OCI-LY7 (cell line): Measurements from ENCODE around the gene RELB. TPM values are rescaled to one million over a fixed set of nuclear protein-coding genes. Genes with fewer than 3 reads are reported as not detected.
A peak's percentile ranks its signal among the peaks of the same experiment; 100 is the strongest.

Source experiments
- BruUV-seq: library from RNA; stranded (reverse); fragments of 400-500 nt; replicated peaks from 2 replicates; lab custom pipeline; 2021; lab: Mats Ljungman, UMichigan
- CTCF ChIA-PET: fragments of 300-600 bp; sonication (Branson Sonifier 250); formaldehyde crosslinking; loops from one replicate; lab custom pipeline; 2022; ENCODE audit warnings: antibody characterized with exemption; ENCODE audit not compliant: unreplicated experiment; lab: Charles Lee
- POLR2A ChIA-PET: fragments of 300-600 bp; sonication (Branson Sonifier 250); formaldehyde crosslinking; loops from one replicate; lab custom pipeline; 2022; ENCODE audit warnings: antibody characterized with exemption; lab: Charles Lee
- DNase-seq: peaks from one replicate; pipeline ENCODE4 v3.0.0-alpha.2; 2015; ENCODE audit warnings: low spot score
- H2AFZ ChIP-seq: fragments of 200-600 bp; sonication (generic), shearing (Covaris generic); 2 replicates; pipeline ENCODE4 v1.6.1; 2014; ENCODE audit warnings: mild to moderate bottlenecking, antibody characterized with exemption, low read length, moderate library complexity
- H3K27ac ChIP-seq: fragments of 200-600 bp; sonication (generic); 2 replicates; pipeline ENCODE4 v1.5.1; 2014; ENCODE audit warnings: mixed run types, low read depth, mild to moderate bottlenecking, moderate library complexity, low read length, inconsistent platforms; ENCODE audit not compliant: poor library complexity, severe bottlenecking
- H3K36me3 ChIP-seq: fragments of 200-600 bp; sonication (generic); 2 replicates; pipeline ENCODE4 v1.6.1; 2014; ENCODE audit warnings: mild to moderate bottlenecking, antibody characterized with exemption, low read length, moderate library complexity, mixed read lengths; ENCODE audit not compliant: insufficient read depth
- H3K4me1 ChIP-seq: fragments of 200-600 bp; sonication (generic); 2 replicates; pipeline ENCODE4 v1.5.1; 2014; ENCODE audit warnings: mild to moderate bottlenecking, low read length; ENCODE audit not compliant: insufficient read depth, poor library complexity, severe bottlenecking
- H3K4me2 ChIP-seq: fragments of 200-600 bp; sonication (generic); 2 replicates; pipeline ENCODE4 v1.6.1; 2014; ENCODE audit warnings: mild to moderate bottlenecking, low read length
- H3K4me3 ChIP-seq: fragments of 200-600 bp; sonication (generic); 2 replicates; pipeline ENCODE4 v1.5.1; 2014; ENCODE audit warnings: mild to moderate bottlenecking, low read depth, low read length; ENCODE audit not compliant: poor library complexity, severe bottlenecking
- H3K79me2 ChIP-seq: fragments of 200-600 bp; sonication (generic); 2 replicates; pipeline ENCODE4 v1.6.1; 2016; ENCODE audit warnings: low read depth, mild to moderate bottlenecking, low read length, moderate library complexity, mixed read lengths; ENCODE audit not compliant: insufficient read depth
- H3K9me2 ChIP-seq: fragments of 200-600 bp; sonication (generic); 2 replicates; pipeline ENCODE4 v1.6.1; 2016; ENCODE audit warnings: mild to moderate bottlenecking, low read length, mixed read lengths; ENCODE audit not compliant: insufficient read depth
- H3K9me3 ChIP-seq: fragments of 200-600 bp; sonication (generic); 2 replicates; pipeline ENCODE4 v1.6.1; 2014; ENCODE audit warnings: mild to moderate bottlenecking, mixed run types, low read length, mixed read lengths
- H4K20me1 ChIP-seq: fragments of 200-600 bp; sonication (generic); 2 replicates; pipeline ENCODE4 v1.6.1; 2014; ENCODE audit warnings: mild to moderate bottlenecking, antibody characterized with exemption, low read length, moderate library complexity, mixed read lengths; ENCODE audit not compliant: insufficient read depth
- EZH2phosphoT487 ChIP-seq: fragments of 200-600 bp; sonication (generic); IDR thresholded peaks from 2 replicates; pipeline ENCODE4 v1.6.1; 2018; ENCODE audit warnings: low read depth, borderline replicate concordance, mild to moderate bottlenecking, mixed run types, antibody characterized with exemption, low read length, moderate library complexity, mixed read lengths
- intact Hi-C: fragments of 100-400 bp; cut with micrococcal nuclease; formaldehyde crosslinking; loops from one replicate; pipeline ENCODE4 v1.10.0; 2022; ENCODE audit not compliant: unreplicated experiment
- total RNA-seq, 2 experiments: library from RNA; depleted of rRNA in 1 of 2; stranded (reverse); fragments of >200 nt in 1 of 2; shearing (Covaris generic) in 1 of 2; gene quantifications; 2 replicates each; pipeline ENCODE4 v1.2.3, GENCODE V29; 2014 to 2022
- TF ChIP-seq, protein P1 (sequence below): fragments of 200-600 bp; sonication (generic); conservative IDR thresholded peaks from 2 replicates; pipeline ENCODE4 v1.5.1; 2014; ENCODE audit warnings: mild to moderate bottlenecking, antibody characterized with exemption, low read length, moderate library complexity, mixed read lengths

The RELB gene
- total RNA-seq, 2 experiments from 2014 or later = 36.9 to 51.1 TPM

- TF ChIP-seq, protein P1, sequence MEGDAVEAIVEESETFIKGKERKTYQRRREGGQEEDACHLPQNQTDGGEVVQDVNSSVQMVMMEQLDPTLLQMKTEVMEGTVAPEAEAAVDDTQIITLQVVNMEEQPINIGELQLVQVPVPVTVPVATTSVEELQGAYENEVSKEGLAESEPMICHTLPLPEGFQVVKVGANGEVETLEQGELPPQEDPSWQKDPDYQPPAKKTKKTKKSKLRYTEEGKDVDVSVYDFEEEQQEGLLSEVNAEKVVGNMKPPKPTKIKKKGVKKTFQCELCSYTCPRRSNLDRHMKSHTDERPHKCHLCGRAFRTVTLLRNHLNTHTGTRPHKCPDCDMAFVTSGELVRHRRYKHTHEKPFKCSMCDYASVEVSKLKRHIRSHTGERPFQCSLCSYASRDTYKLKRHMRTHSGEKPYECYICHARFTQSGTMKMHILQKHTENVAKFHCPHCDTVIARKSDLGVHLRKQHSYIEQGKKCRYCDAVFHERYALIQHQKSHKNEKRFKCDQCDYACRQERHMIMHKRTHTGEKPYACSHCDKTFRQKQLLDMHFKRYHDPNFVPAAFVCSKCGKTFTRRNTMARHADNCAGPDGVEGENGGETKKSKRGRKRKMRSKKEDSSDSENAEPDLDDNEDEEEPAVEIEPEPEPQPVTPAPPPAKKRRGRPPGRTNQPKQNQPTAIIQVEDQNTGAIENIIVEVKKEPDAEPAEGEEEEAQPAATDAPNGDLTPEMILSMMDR = no peak
- TF ChIP-seq EZH2phosphoT487 = no peak
- H3K36me3 ChIP-seq = peaks cover 88% of the 10 kb centered on the region
- no peaks in the 10 kb centered on the region for H3K9me2 ChIP-seq
- H3K27ac ChIP-seq = peak overlapping the region; percentile 88
- no peak overlapping the region for H2AFZ ChIP-seq
- H3K4me2 ChIP-seq = peak overlapping the region; percentile 100; the same call in 1 of the 2 replicates
- no TSS peak for BruUV-seq
- peak overlapping the region; percentile 85 for H3K4me3 ChIP-seq
- ChIA-PET CTCF (interaction anchor here (0.5 kb wide), 1 partner anchor 67 kb away, joined by 8 read pairs; no protein-coding TSS in a partner anchor), POLR2A (no interaction called here)
- H4K20me1 ChIP-seq = peaks cover 3% of the 10 kb centered on the region; the same call in 1 of the 2 replicates
- peaks cover 47% of the 10 kb centered on the region for H3K4me1 ChIP-seq
- H3K9me3 ChIP-seq = no peaks in the 10 kb centered on the region
- intact Hi-C loops = no loop called here
- H3K79me2 ChIP-seq = peaks cover 36% of the 10 kb centered on the region
- no peak for DNase-seq
Observed at GRCh38 chr19:45070861-45071544, 69.7 kb downstream of the RELB start.

- no peaks in the 10 kb centered on the region for H3K9me3 ChIP-seq
- ChIA-PET CTCF (interaction anchor here (0.5 kb wide), 1 partner anchor 66 kb away, joined by 8 read pairs; no protein-coding TSS in a partner anchor), POLR2A (no interaction called here)
- peak; percentile 34 for DNase-seq
- peaks cover 48% of the 10 kb centered on the region for H3K4me1 ChIP-seq
- no peak overlapping the region for H2AFZ ChIP-seq
- peak overlapping the region; percentile 88 for H3K27ac ChIP-seq
- TF ChIP-seq, protein P1 = no peak
- TF ChIP-seq EZH2phosphoT487 = no peak
- peaks cover 3% of the 10 kb centered on the region; the same call in 1 of the 2 replicates for H4K20me1 ChIP-seq
- H3K9me2 ChIP-seq = no peaks in the 10 kb centered on the region
- intact Hi-C loops = no loop called here
- no TSS peak for BruUV-seq
- H3K79me2 ChIP-seq = peaks cover 36% of the 10 kb centered on the region
- peak overlapping the region; percentile 85 for H3K4me3 ChIP-seq
- H3K36me3 ChIP-seq = peaks cover 84% of the 10 kb centered on the region
- peak overlapping the region; percentile 100 for H3K4me2 ChIP-seq
Observed at GRCh38 chr19:45071545-45071938, 70.3 kb downstream of the RELB start.
